GM18519 (cell line): ENCODE data around the gene TM9SF1.

Experiments
- ATAC-seq: cut with Tn5 transposase; IDR thresholded peaks from one replicate; pipeline ENCODE4 v1.9.1; 2021; ENCODE audit warnings: mild to moderate bottlenecking, moderate library complexity; ENCODE audit not compliant: unreplicated experiment, low FRiP score

The TM9SF1 gene

DNA sequence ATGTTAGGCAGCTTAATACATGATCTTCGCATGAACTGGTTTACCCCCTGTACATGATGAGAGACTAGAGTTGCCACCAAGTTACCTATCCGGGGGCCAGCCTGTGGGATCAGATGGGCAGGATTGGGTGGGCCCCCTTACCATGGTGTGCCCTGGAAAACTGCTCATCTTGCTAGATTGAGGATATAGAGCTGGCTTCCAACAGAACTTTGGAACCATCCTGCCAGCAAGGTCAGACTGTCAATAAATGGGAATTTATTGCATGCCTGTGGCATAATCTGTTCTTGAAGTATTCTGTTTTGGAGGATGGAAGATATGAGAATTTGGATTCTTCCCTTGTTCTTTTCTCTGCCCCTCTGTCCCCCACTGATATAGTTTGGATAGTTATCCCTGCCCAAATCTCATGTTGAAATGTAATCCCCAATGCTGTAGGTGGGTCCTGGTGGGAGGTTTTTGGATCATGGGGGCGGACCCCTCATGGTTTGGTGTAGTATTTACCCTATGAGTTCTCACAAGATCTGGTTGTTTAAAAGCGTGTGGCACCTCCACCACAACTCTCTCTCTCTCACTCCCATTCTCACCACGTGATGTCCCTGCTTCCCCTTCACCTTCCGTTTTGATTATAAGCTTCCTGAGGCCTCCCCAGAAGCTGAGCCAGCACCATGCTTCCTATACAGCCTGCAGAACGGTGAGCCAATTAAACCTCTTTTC, 3.7 kb upstream of the TM9SF1 start:
- ATAC-seq, result no peak

DNA sequence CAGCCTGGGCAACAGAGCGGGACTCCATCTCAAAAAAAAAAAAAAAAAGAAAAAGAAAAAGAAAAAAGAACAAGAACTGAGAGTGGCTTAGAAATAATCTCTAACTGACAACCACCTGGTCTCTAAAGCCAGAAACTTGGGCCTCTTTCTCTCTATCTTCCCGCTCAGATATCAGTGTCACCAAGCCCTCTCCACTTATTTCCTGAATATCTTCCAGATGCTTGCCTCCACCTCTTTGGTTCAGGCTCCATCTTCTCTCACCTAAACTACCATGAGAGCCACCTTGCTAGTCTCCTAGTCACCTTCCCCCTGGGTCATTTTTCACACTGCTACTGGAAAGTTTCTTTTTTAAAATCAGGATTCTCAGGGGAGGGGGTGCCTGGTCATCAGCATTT, 1.8 kb upstream of the TM9SF1 start:
- no peak for ATAC-seq

DNA sequence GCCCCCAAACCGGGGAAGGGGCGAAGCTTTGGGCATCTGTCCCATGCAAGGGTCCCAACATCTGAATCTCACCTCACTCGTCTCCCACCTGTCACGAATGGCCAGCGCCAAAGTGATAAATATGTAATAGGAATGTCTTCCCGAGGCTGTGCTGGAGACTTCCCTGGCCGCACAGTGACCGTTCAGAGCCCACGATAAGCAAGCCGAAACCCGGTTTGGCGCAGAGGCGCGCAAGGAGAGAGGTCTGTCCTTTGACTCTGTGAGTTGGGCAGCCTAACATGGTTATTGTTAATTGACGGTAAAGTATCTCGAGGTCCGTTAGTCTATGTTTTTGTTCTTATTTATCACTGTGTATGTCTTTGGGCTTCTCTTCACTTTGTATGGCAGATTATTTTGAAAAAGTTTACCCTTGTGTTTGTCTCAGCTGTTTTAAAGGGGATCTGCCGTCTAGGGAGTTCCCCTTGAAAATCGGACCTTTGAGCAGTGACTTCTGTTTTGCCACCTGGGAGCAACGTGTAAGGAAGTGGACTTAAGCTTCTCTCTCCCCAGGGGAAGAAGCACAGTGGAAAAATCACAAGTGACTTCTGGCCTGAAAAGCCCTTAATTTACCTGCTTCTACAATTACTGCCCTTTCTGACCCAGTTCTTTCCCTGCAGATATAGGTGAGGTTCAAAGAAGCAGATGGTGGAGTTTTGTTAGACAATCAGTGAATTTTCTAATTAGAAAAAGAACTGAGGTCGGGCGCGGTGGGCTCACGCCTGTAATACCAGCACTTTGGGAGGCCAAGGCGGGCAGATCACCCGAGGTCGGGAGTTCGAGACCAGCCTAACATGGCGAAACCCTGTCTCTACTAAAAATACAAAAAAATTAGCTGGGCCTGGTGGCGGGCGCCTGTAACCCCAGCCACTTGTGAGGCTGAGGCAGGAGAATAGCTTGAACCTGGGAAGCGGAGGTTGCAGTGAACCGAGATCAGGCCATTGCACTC, 1.1 kb upstream of the TM9SF1 start:
- no peak for ATAC-seq

DNA sequence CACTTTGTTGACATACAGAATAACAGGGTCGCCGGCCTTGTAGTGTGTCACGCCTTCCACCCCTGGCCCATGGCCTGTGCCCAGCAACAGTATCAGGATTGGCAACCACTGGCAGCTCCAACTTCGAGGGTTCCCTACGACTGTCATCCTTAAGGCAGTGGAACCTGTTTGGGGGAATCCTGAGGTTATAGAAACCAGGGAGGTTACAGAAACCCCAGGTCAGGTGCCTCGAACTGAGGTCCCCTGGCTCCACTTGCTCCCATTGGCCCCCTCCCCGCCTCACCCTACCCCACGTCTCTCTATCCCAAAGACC, 412 bp downstream of the TM9SF1 start:
- no peak for ATAC-seq

DNA sequence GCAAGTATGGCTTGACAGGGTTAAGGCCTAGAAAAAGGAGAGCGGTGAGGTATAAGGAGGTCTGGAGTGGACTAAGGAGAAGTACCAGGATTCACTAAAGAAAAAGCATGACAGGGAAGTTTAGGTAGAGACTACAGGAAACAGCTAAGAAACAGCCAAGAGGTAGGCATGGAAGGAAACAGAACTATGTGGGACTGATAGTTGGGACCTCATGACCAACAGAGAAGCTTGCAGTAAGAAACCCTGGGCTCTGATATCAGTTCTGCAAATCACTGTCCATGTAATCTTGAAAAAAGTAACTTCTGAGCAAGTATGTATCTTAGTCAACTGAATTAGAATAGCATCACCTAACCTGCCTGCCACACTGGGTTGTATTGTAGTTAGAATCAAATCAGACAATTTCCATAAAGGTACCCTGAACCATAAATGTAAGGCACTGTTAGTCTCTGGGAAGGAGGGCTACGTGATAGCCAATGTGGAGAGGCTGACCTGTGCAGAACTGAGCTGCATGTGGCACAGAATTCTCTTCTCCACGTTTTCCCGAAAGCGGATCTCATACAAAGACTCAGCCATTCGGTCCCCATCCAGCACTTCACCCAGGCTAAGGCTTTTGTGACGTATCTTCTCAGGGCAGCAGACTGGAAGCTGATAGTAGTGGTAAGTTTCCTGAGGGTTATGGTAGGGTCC, 912 bp downstream of the TM9SF1 start:
- no peak for ATAC-seq

DNA sequence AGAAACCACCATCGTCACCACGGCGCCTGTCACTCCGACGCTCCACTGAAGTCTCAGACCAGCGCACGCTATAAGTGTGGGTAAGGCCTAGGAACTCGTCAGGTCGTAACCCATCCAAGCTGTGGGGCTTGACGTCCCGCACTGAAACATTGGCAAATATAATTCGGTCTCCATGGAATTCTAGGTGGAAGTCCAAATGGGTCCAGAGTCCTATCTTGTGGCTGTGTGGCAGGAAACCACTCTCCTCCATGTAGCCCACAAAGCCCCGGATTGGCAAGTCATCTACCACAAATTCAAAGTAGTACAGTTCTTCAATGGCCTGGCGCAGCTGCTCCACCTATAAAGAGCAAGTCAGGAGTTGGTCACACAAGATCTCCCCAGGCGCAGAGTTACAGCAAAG, 2.3 kb downstream of the TM9SF1 start:
- no peak for ATAC-seq

DNA sequence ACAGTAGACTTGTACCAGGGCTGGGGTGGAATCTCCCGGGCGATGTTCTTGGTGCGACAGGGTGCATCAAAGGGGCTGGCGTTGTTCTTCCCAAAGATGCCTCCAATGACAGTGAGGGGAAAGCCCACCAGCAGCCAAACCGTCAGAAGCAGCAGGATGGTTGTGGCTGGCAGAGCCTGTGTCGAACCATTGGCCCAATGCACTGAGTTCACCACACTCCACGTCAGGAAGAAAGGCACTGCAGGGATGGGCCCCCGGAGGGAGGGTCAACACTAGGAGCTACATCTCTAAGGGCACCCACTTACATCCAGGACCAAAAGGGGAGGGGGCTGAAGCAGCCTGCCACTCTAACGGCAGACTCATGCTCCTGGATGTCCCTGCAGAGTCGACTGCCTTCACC, 4.8 kb downstream of the TM9SF1 start:
- ATAC-seq, result no peak

DNA sequence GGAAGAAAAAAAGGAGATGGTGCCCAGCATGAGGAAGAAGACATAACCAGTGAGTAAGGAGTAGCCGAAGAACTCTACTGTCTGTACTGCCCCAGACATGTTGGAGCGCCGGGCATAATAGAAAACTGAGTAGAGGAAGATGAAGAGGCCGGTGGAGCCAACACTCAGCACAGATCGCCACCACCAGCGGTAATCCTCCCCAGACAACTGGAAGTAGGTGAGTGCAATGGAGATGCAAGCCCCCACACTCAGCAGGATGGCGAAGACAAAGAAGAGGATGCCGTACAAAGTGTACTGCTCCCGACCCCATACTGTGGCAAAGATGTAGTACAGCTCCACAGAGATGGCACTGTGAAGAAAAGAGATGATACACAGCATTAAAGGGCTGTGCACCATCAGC, 5.8 kb downstream of the TM9SF1 start:
- ATAC-seq, result no peak

DNA sequence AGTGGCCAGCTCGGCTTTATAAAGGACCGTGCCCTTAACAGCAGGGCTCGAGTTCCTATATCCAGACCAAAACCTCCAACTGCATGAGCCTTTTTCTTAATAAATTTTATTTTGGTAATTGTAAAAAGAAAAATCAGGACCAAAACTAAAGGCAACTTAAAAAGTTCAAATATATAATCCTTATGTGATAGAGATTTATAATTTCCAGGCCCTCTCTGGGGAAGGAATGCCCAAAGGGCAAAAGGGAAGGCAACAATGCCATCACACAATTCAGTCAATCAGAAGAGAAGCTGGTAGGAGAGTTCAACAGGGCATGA, 6.2 kb downstream of the TM9SF1 start:
- no peak for ATAC-seq

DNA sequence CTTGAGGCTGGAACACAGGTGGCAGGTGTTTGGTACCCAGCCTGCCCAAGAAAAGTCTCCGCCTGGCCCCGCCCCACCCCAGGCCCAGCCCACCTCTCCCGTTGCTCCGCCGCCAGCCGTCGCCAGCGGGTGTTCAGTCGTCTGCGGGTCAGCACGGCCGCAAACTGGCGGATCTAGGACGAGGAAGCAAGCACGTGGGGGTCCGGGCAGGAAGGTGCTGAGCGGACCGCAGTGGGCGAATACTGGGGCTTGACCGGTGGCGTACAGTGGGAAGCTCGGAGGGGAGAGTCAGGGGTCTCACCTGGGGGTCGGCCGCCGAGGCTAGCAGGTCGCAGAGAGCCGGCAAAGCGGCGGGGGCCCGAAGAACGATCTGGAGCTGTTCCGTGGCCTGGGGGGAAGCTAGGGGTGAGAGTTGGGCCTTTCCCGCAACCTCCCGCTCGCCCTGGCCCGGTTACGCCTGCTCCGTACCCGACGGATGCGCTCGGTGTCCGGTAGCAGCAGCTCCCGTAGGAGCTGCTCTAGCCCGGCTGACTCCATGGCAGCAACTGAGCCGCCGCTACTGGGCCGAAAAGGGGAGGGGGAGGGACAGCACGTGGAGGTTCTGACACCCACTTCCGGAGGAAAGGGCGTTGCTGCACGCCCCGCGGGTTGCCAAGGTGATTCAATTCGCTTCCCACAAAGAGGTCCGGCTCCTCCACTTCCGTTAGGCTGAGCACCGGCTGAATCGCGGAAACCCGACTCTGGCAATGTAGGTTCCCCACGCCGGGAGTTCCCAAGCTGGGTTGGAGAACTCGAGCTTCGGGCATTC, 6.8 kb downstream of the TM9SF1 start, which contains the start of gene IPO4:
IPO4 (minus strand) TSS at position 566 of the 808 bp plus-strand sequence; CDS start at position 537, 29 bp downstream.
- ATAC-seq, result peak; percentile 78

DNA sequence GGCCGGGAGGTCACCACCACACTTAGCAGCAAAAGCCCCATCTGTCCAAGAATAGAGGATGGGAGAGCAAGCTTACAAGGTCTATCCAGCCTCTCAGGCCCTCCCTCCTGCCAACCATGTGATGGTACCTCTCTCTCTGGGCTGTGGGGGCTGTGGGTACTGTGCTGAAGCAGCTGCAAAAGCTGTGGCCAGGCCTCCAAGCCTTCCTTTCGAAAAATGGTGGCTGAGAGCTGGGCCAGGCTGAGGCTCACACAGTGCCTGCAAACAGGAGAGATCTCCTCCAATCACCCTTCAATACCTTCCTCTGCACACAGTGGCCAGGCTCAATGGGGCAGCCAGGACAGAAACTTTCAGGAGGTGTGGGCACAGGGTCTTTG, 7.7 kb downstream of the TM9SF1 start:
- ATAC-seq, result no peak

DNA sequence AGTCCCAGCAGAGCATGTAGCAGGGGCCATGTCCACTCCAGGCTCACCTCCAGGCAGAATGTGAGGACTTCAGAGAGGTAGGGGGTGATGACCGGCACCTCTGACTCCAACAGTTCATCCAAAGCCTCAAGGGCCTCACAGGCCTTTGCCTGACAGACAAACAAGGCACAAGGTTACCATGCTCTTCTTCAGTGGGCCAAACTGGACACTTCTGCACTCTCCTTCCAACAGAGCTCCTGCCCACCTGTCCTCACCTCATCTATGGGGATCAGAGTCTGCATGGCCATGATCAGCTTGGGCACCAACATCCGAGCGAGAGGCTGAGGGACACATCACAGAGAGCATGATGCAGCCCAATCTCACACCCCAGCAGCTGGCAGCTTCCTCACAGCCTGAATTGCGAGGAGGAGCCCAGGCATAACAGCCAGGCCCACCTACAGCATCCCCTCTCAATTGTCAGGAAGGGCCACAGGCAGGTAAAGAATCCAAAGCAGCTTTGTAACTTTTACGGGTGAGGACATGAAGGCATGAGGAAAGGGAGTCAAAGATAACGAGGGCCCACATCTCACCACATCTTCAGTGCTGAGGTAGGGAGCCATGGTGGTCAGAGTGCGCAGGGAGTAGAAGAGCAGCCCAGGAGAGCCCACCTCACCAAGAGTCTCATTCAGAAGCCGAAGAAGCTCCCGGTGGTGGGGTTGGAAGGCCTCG, 8.3 kb downstream of the TM9SF1 start:
- no peak for ATAC-seq

DNA sequence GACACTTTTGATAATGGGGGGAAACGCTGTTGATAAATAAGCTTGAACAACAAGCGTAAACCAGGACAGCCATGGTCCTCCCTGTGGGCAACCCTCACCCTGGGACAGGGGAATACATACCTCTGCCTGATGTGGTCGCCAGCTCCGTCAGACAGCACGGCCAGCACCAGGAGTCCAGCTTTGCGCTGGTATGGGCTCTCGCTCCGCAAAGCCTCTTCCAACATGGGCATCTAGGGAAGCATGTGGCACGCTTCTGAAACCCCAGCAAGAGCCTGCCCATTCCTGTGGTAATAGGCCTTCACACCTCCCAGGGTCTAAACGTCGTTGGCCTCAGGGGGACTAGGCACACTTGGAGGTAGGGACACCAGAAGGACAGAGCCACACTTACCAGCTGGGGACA, 9.5 kb downstream of the TM9SF1 start:
- no peak for ATAC-seq

DNA sequence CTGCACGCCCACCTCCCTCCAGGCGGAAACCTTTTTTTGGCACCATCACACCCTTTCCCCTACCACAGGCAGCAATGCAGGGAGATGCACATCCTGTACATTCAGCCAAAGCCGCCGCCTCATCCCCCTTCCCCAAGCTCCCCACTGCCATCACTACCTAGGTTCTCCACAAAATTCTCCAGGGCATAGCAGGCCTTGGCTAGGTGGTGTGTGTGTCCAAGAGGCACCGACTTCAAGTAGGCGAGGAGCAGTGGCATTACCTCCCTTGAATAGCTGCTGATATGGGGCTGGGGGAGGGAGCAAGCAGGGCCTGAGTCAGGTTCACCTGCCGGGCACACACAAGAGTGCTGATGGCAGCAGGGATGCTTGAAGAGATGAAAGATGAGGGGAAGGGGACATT, 10.2 kb downstream of the TM9SF1 start:
- no peak for ATAC-seq

DNA sequence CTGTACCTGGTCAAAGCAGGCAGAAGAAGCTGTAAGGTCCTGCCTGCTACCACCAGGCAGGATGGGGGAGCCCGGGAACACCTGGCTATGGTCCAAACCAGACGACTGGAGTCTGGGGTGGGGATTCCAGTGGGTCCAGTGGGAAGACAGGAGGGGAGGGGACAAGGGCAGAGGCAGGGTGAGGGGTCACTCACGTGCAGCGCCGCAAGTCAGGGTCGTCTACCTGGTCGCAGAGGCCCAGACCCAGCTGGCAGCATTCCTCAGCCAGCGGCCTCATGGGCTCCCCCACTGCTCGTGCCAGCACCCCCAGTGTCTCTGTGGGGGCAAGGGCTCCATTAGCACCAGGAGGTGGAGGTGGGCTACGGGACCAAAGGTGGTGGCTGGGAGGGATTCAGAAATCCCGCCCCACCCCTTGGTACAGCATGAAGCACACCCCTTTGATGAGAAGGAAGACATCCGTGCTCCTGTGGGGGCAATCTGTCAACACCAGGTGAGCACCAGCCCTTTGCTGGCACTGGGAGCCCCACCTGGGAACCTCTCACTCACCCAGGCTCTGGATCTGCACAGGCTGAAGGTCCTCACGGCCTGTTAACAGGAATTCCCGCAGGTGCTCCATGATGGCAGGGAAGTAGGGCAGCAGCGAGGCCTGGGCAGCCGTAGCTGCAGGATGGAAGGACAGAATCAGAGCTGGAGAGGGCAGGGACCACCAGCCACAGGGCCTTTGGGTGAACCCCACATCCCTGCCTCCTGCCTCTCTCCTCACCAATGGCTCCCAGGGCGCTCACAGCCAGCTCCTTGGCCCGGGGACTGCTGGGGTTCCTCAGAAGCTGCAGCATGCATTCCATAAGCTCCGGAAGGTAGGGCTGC, 10.9 kb downstream of the TM9SF1 start:
- no peak for ATAC-seq

DNA sequence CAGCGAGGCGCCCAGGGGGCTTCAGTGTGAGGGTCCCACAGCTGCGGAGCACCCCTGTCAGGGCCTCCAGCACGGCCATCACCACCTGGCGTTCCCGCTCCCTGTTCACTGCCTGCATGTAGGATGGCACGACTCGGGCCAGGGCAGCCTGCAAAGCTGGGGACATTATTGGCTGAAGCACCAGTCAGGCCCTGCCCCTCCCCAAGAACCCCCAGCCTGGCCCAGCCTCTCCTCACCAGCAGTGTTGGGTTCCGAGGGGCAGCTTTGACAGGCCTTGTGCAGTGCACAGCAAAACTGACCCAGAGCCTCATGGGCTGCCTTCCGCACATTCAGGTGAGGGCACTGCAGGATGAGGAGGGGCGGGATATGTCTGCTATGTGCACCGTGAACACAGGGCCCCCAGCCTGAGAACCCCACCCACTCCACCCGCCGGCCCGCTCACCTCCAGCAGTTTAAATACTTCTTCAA, 12.2 kb downstream of the TM9SF1 start:
- no peak for ATAC-seq

DNA sequence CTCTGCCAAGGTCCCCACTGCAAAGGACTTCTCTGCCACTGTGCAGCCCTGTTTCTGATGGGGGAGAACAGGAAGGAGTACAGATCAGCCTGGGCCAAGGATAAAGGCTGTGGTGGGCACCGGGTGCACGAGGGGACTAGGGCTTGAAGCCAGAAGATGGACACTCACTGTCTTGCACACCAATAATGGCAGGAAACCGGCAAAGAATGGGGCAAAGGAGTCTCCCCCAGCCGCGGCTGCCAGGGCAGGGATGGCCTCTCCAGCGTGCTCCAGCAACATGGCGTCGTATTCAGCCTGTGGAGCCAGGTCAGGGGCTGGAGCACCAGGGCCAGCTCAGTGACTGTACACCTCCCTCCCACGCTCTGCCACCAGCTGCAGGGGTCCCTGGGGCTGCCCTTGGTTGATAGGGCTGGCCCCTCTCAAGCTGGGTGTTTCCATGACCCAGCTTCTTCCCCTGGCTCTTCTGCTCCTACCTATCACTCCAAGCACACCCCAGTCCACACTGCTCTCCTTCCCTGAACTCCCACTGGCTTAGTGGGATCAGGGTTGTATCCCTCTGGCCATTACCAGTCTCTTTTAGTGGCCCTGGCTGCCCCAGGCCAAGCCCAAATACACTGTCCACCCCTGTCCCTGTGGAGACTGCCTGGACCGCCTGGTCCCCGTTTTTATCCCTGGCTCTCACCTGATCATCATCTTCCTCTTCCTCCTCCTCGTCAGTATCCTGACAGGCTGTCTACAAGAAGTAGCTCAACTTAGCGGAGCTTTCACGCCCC, 12.9 kb downstream of the TM9SF1 start:
- ATAC-seq, result no peak

DNA sequence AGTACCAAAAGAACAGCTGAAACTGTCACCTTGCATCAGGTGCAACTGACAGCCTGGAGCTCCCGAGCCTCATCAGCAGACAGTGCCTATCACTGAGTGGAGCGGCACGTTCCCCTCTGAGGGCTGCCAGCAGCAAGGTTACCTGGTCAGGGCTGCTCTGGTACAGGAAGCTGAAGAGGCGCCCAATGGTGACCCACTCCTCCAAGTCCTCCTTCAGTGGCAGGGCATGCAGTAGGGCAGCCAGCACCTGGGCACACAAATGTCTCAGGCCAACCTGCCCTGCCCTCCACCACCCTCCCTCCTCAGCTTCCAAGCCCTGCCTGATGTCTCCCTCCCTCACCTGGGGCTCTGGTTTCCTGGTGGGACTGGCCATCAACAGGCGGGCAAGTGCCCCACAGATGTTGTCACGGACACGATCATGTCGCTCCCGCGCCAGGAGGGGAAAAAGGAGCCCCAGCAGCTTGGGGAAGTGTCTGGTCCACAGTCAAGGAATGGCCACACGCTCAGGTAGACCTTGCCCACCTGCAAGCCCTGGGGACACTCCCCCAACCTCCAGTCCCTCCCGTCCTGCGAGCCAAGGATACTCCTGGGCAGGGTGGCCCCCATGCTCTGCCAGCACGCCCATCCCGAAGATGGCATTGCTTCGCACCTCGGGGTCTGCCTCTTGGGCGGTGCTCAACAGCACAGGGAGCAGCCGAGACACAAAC, 13.7 kb downstream of the TM9SF1 start:
- ATAC-seq, result no peak
